OCI-LY3 (cell line): ENCODE measurements around the gene RSPH10B2.
"Not testable (repeated sequence)": the region's sequence is repeated elsewhere in the genome, so short reads cannot be mapped to it uniquely, and the experiment has no call there.

Experiments
- EZH2phosphoT487 ChIP-seq: fragments of 200-600 bp; shearing (Covaris generic); IDR thresholded peaks from 2 replicates; pipeline ENCODE4 v1.6.1; 2018; ENCODE audit warnings: antibody characterized with exemption, mixed run types, low read depth
- TF ChIP-seq, protein P1 (sequence below): fragments of 200-600, 300-600 bp; sonication (generic); IDR thresholded peaks from 2 replicates; pipeline ENCODE4 v1.5.1; 2014; ENCODE audit warnings: antibody characterized with exemption, low read length, low read depth

DNA sequence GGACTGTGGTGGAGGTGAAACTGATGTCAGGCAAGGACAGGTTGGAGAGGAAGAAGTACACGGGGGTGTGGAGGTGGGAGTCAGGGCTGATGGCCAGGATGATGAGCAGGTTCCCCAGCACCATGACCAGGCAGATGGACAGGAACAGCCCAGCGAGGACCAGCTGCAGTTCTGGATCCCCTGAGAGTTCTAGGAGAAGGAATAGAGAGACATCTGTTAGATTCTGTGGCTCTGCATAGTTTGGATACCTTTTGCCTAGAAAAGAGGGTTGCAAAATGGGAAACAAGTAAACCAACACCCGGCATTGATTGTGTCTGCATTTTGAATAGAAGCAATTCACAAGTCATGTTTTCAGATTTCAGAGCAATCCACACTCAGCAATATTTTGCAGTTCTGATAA, 81.6 kb downstream of the RSPH10B2 start:
- TF ChIP-seq, protein P1, sequence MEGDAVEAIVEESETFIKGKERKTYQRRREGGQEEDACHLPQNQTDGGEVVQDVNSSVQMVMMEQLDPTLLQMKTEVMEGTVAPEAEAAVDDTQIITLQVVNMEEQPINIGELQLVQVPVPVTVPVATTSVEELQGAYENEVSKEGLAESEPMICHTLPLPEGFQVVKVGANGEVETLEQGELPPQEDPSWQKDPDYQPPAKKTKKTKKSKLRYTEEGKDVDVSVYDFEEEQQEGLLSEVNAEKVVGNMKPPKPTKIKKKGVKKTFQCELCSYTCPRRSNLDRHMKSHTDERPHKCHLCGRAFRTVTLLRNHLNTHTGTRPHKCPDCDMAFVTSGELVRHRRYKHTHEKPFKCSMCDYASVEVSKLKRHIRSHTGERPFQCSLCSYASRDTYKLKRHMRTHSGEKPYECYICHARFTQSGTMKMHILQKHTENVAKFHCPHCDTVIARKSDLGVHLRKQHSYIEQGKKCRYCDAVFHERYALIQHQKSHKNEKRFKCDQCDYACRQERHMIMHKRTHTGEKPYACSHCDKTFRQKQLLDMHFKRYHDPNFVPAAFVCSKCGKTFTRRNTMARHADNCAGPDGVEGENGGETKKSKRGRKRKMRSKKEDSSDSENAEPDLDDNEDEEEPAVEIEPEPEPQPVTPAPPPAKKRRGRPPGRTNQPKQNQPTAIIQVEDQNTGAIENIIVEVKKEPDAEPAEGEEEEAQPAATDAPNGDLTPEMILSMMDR: not testable (repeated sequence)
- not testable (repeated sequence) for TF ChIP-seq EZH2phosphoT487
